GM23338 (cell line): ENCODE measurements around the gene FAM81B.

Experiments used
- CREB1 ChIP-seq: fragments of 250-450 bp; sonication (Bioruptor Pico); IDR thresholded peaks from 2 replicates; pipeline ENCODE4 v1.5.0; 2020; ENCODE audit warnings: low read depth, mild to moderate bottlenecking, moderate library complexity
- CTCF ChIP-seq, 2 experiments: fragments of 200-600 bp in 1 of 2; sonication (generic) in 1 of 2; conservative IDR thresholded peaks; 2 replicates each; pipeline versions ENCODE4 v1.5.1 to v1.6.1; 2016 to 2017; ENCODE audit warnings: antibody characterized with exemption in 2 of 2, low read depth in 2 of 2, mild to moderate bottlenecking in 2 of 2, moderate library complexity in 1 of 2
- EZH2 ChIP-seq: fragments of 200-600 bp; sonication (generic); IDR thresholded peaks from one replicate; pipeline ENCODE4 v1.8.0; 2017; ENCODE audit warnings: antibody characterized with exemption, mild to moderate bottlenecking, low read depth; ENCODE audit not compliant: unreplicated experiment
- EZH2phosphoT487 ChIP-seq: fragments of 200-600 bp; sonication (generic); IDR thresholded peaks from one replicate; pipeline ENCODE4 v1.8.1; 2018; ENCODE audit warnings: antibody characterized with exemption; ENCODE audit not compliant: unreplicated experiment
- JUNB ChIP-seq: IDR thresholded peaks from one replicate; pipeline ENCODE4 v1.6.1; 2016; ENCODE audit warnings: antibody characterized with exemption; ENCODE audit not compliant: unreplicated experiment
- NANOG ChIP-seq: IDR thresholded peaks from 2 replicates; pipeline ENCODE4 v1.6.1; 2016; ENCODE audit warnings: antibody characterized with exemption, borderline replicate concordance
- POLR2AphosphoS5 ChIP-seq: IDR thresholded peaks from 2 replicates; pipeline ENCODE4 v1.6.1; 2016; ENCODE audit warnings: antibody characterized with exemption, low read depth
- STAT1 ChIP-seq: IDR thresholded peaks from one replicate; pipeline ENCODE4 v1.6.1; 2016; ENCODE audit warnings: antibody characterized with exemption; ENCODE audit not compliant: unreplicated experiment
- ZNF114 ChIP-seq: fragments of 250-450 bp; sonication (Bioruptor Pico); IDR thresholded peaks from 2 replicates; pipeline ENCODE4 v1.5.0; 2020; ENCODE audit warnings: mild to moderate bottlenecking, moderate library complexity
- ZNF331 ChIP-seq: fragments of 250-450 bp; sonication (Bioruptor Pico); IDR thresholded peaks from 2 replicates; pipeline ENCODE4 v1.5.0; 2020; ENCODE audit warnings: low read depth, mild to moderate bottlenecking, moderate library complexity
- TF ChIP-seq, protein P1 (sequence below): IDR thresholded peaks from one replicate; pipeline ENCODE4 v1.6.1; 2018; ENCODE audit warnings: antibody characterized with exemption; ENCODE audit not compliant: unreplicated experiment

DNA sequence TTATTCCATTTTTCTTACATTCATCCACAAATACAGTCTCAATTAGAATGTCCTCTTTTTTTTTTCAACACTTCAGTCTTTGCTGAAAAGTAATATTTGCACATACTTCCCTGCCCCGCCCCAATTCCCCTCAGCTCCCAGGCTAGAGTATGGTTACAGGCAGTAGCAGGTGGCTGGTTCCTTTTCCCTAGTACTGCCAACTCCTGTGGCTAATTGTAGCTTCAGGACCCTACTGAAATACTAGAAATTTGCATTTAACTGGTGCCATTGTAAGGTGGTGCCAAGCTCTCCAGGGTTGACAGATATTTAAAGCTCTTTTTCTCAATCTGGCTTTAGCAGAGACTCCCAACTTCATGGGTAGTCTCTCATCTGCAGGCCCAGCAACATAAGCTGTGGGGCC, 80.3 kb downstream of the FAM81B start:
- TF ChIP-seq CTCF (conservative IDR thresholded peaks at IDR 0.05; ENCODE audit: low read depth in 2 of 2) = no peak
- TF ChIP-seq EZH2 = no peak
- TF ChIP-seq, protein P1, sequence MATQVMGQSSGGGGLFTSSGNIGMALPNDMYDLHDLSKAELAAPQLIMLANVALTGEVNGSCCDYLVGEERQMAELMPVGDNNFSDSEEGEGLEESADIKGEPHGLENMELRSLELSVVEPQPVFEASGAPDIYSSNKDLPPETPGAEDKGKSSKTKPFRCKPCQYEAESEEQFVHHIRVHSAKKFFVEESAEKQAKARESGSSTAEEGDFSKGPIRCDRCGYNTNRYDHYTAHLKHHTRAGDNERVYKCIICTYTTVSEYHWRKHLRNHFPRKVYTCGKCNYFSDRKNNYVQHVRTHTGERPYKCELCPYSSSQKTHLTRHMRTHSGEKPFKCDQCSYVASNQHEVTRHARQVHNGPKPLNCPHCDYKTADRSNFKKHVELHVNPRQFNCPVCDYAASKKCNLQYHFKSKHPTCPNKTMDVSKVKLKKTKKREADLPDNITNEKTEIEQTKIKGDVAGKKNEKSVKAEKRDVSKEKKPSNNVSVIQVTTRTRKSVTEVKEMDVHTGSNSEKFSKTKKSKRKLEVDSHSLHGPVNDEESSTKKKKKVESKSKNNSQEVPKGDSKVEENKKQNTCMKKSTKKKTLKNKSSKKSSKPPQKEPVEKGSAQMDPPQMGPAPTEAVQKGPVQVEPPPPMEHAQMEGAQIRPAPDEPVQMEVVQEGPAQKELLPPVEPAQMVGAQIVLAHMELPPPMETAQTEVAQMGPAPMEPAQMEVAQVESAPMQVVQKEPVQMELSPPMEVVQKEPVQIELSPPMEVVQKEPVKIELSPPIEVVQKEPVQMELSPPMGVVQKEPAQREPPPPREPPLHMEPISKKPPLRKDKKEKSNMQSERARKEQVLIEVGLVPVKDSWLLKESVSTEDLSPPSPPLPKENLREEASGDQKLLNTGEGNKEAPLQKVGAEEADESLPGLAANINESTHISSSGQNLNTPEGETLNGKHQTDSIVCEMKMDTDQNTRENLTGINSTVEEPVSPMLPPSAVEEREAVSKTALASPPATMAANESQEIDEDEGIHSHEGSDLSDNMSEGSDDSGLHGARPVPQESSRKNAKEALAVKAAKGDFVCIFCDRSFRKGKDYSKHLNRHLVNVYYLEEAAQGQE = no peak
- no peak for TF ChIP-seq EZH2phosphoT487
- no peak for TF ChIP-seq CREB1 (CRISPR knock-in tag)
- no peak for TF ChIP-seq POLR2AphosphoS5
- TF ChIP-seq ZNF114 = no peak
- no peak for TF ChIP-seq NANOG
- no peak for TF ChIP-seq JUNB
- TF ChIP-seq ZNF331 (CRISPR knock-in tag) = no peak
- TF ChIP-seq STAT1 = no peak
